Pons (tissue), 1 donor: ENCODE data around the gene CCDC116.
"Not testable (repeated sequence)": the region's sequence is repeated elsewhere in the genome, so short reads cannot be mapped to it uniquely, and the experiment has no call there.

Experiments used
- DNase-seq: peaks from one replicate; pipeline ENCODE4 v3.0.0-alpha.2; 2016; ENCODE audit warnings: low spot score

The CCDC116 gene

DNA sequence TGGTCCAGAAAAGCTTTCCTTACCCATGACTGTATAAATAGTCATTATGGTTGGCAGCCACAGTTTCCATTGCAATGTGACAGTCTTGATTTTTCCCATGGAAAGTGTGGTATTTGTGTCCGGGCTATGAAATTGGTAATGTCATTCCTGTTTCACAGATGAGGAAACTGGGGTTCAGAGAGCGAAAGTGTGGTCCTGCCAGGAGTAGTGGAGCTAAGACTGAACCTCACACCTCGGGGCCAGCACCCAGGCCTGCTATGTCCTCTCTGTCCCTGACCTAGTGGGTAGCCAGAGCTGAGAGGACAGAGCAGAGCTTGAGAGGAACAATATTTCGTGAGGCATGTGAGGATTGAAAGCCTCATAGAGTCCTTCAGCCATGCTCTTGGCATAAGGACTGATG, 1.5 kb upstream of the CCDC116 start:
- DNase-seq: no peak

DNA sequence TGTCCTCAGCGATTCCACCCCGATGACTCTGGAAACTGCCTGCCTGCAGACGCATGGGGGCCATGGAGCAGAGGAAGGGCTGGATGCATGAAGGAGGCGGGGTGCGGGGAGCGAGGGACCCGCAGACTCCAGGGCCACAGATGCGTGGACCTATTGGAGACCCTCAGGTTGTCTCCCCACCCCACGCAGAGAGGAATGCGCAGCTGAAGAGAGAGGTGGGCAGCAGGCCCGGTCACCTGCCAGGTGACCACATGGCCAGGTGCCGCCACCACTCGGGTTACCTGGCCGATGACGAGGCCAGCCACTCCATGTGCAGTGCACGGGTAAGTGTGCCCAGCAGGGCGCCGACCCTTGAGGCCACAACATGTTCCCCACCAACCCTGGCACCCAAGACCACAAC, 371 bp downstream of the CCDC116 start:
- no peak for DNase-seq

DNA sequence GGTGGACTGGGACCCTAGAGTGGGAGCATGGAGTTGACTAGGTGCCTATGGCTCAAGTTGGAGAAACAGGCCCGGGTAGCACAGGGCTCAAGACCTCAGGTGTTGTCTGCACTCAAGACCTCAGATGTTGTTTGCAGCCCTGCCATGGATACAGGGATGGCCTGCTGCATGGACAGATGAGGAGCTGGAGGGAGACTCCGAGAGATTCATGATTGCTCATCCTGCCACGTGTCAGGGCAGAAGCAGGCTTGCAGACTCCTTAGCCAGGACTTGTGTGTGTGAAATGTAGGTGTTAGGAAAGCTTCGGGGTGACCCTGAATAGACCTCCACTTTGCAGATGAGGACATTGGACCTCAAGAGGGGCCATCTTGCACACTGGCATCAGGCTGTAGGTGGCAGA, 921 bp downstream of the CCDC116 start:
- no peak for DNase-seq

DNA sequence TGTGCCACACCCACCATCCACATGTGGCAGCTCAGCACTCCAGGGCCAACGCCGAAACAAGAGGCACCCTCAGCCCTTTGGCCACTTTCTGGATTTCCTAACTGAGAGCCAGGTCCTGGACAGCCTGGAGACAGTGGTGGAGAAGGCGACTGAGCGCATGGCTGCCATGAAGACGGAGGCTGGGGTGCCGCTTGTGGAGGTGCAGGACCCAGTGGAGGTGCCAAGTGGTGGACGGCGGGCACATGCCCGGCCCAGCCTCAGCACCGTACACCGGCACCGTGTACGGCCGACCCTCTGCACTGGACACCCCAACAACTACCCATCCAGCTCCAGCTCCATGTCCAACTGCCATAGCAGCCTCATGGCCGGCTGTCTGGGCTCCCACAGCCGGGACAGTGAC, 1.5 kb downstream of the CCDC116 start:
- DNase-seq: no peak

DNA sequence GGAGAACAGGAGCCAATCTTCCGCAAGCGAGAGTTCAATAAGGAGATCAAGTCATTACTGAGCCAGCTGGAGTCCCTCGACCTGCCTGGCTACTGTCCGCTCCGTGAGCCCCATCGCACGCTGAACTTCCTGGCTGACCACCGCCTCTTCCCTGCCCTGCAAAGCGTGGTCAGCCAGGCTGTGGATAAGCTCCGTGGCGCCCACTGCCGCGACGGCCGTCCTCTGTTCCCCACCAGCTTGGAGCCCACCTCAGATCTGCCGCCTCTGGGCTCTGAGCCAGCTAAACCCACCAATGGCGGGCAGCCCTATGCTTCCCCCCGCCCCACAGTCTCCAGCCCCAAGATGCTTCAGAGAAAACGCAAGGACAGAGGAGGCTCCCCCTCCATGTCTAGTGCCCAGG, 2.3 kb downstream of the CCDC116 start:
- no peak for DNase-seq

DNA sequence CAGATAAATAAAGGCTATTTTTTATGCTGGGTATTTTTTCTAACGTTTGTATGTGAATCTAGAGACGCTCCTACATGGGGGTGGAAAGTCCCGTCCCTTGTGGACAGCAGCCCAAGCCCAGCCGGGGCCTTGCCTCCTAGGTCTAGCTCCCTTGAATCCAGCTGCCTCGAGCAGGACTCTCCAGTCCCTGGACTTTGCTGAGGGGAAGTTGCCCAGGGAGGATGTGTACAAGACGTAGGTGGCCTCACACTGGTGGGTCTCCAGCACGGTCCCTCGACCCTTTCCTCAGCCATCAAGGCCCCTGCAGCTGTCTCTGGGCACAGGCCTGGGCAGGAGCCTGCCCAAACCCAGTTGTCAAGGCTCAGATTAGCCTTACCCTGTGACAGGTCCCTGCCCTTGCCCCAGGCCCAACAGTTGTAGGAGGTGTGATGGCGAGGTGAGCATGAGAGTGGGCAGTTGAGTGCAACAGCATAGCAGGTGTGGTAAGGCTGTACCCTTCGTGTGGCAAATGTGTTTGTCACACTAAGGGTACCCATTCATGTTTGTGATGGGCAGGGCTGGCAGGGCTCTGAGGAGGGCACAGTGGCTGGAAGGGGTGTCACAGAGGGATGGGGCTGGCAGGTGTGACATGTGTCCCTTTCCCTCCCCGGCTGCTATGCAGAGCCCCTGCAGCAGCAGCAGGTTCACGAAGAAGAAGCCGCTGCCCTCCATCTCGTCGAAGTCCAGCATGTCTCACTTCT, 3.4 kb downstream of the CCDC116 start:
- no peak for DNase-seq

DNA sequence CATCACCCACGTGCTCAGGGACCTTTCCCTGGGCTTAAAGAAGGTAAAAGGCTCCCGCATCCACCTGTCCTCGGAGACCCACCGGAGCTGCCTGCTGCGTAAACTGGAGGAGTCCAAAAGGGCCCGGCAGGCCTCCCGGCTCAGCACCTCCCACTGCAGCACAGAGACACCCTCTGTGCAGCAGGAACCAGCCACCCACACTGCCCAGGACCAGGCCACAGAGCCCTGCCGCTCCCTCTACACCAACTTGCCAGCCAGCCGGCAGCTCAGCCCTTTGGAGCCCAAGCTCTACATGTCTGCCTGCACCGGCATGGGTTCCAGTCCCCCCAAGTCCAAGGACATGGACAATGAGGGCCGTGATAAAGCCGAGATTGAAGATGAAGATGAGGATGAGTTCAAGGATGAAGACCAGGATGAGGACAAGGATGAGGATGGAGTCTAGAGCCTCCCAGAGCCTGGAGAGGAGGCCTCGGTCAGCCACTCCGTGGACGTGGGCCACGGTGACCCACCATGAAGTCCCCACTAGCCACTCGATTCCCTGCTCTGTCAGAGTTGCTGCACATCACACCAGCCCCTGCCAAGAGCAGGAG, 4.2 kb downstream of the CCDC116 start:
- no peak for DNase-seq

DNA sequence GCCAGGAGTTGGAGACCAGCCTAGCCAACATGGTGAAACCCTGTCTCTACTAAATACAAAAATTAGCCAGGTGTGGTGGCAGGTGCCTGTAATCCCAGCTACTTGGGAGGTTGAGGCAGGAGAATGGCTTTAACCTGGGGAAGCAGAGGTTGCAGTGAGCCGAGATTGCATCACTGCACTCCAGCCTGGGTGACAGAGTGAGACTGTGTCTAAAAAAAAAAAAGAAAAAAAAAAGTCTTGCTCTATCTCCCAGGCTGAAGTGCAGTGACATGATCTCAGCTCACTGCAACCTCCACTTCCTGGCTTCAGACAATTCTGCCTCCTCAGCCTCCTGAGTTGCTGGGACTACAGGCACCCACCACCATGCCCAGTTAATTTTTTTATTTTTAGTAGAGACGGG, 4.9 kb downstream of the CCDC116 start:
- DNase-seq: not testable (repeated sequence)

DNA sequence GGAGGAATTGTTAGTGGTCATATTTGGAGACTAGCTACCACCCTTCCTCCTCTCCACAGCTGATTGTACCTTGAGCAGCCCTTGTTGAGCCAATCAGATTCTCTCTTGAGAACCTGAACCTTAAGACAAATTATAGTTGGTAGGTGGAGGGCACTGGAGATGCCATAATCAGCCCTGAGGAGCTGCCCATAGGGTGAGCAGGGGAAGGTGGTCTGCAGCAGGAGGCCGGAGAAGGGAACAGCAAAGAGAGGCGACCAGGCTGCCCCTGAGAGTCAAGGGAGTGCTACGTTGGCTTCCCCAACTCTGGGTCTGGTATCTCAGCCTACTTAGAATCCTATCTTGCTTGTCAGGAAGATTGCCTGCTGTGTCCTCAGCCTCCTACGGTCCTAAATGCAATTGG, 6.8 kb downstream of the CCDC116 start:
- no peak for DNase-seq

DNA sequence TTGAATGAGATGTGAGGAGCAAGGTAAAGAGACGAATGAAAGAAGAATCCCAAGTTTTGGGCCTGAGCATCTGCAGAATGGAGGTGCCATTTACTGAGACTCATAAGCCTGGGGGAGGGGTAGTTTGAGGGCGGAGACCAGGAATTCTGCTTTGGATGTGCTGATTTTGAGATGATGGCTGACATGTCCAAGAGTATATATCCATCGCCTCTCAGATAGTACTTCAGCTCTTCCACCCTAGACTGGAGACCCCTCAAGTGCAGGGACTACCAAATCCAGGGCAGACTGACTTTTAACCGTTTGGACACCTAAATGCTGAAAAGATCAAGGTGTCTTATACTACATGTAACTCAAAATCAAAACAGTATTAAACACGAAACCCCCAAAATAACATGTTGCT, 8.2 kb downstream of the CCDC116 start:
- DNase-seq: no peak

DNA sequence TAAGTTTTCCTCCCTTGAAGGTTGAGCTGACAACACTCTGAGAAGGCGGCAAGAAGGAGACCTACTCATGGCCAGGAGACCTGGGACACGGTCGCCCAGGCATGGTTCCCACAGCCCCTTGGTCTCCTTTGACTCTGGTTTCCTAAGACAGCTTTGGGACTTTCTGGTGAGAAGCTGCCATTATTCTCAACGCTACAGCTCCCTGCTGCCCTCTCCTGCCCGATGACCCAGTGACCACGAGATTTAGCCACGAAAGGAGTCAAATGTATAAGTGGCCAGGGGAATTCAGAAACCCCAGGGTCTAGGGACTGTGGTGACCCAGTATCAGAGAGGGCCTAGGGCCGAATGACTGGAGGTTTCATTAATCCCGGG, 8.8 kb downstream of the CCDC116 start:
- DNase-seq: peak; percentile 76

DNA sequence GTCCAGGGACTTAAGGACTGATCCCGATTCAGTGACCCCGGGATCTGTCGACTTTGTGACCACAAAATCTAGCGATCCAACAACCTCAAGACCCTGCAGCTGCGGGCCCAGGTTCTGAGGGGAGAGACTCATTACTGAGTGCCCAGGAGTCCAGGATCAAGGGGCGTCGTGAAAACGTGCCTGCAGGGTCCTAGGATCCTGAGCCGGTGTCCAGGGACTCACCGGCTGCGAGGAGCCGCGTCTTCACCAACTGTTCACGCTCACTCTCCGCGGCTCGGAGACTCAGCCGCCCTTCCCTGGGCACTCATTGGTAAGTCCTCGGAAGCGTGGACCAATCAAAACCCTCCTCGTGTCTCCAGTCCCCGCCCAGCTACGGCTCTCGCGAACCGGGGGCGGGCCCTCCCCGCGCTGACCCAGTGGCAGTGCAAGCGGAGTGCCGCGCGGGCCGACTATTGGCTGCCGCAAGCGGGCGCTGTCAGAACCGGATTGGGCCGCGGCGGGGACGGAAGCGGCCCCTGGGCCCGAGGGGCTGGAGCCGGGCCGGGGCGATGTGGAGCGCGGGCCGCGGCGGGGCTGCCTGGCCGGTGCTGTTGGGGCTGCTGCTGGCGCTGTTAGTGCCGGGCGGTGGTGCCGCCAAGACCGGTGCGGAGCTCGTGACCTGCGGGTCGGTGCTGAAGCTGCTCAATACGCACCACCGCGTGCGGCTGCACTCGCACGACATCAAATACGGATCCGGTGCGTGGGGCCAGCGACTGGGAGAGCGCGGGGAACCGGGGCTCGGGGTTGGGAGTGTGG, 9.4 kb downstream of the CCDC116 start, which contains the start of gene SDF2L1:
TSS of gene SDF2L1 (plus strand) at position 514 of the 795 bp plus-strand sequence. CDS start at position 549, 35 bp downstream.
- peak; percentile 99 for DNase-seq

DNA sequence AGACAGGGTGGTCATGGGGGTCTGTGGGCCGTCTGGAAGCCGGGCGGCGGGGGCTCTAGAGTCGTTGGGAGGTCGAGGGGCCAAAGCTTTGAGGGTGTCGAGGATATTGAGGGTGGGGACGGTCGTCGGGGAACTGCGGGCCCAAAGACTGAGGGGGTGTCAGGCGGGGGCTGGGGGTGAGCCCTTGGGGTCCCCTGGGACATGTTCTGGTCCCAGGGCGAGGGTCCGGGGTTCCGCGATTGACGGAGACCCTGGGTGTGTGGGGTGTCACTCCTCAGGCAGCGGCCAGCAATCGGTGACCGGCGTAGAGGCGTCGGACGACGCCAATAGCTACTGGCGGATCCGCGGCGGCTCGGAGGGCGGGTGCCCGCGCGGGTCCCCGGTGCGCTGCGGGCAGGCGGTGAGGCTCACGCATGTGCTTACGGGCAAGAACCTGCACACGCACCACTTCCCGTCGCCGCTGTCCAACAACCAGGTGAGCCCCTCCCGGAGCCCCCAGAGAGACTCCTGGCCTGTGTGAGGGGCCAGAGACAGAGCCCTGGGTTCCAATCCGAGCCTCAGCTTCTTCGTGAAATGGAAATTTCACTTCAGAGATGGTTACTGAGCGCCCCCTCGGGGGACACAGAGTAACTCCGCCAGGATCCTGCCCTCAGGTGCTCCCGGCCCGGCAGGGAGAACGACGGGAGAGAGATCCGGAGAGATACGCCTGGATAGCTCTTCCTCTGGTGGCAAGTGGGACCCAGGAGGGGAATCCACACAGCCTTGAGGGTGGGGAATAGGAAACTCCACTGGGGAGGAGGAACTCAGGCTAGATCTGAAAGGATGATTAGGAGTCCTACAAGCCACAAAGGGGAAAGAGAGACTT, 10.3 kb downstream of the CCDC116 start:
- DNase-seq: no peak

DNA sequence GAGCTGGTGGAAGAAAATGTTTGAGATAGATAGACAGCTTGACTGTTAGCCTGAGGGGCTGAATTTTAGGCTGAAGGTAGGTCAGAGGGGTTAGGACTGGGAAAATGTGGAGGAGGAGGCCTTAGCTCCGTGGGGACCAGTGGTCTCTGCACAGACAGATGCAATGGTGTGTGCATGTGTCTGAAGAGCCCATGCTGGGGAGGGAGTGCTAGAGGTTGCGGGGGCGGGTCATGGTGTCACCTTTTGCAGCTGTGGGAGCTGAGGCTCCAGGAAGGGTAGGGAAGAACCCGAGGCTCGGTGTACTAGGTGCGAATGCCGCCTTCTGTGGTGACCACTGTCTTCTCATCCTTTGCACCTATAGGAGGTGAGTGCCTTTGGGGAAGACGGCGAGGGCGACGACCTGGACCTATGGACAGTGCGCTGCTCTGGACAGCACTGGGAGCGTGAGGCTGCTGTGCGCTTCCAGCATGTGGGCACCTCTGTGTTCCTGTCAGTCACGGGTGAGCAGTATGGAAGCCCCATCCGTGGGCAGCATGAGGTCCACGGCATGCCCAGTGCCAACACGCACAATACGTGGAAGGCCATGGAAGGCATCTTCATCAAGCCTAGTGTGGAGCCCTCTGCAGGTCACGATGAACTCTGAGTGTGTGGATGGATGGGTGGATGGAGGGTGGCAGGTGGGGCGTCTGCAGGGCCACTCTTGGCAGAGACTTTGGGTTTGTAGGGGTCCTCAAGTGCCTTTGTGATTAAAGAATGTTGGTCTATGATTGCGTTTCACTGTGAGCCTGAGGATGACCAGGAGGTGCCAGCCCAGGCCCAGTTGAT, 11.2 kb downstream of the CCDC116 start:
- DNase-seq: no peak

DNA sequence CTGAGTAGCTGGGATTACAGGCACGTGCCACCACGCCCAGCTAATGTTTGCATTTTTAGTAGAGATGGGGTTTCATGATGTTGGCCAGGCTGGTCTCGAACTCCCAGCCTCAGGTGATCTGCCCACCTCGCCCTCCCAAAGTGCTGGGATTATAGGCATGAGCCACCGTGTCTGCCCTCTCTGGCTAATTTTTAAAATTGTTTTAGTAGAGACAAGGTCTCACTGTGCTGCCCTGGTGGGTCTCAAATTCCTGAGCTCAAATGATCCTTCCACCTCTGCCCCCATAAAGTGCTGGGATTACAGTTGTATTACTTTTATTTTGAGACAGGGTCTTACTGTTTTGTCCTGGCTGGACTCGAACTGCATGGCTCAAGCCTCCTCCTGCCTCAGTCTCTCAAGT, 13.0 kb downstream of the CCDC116 start:
- DNase-seq: not testable (repeated sequence)

DNA sequence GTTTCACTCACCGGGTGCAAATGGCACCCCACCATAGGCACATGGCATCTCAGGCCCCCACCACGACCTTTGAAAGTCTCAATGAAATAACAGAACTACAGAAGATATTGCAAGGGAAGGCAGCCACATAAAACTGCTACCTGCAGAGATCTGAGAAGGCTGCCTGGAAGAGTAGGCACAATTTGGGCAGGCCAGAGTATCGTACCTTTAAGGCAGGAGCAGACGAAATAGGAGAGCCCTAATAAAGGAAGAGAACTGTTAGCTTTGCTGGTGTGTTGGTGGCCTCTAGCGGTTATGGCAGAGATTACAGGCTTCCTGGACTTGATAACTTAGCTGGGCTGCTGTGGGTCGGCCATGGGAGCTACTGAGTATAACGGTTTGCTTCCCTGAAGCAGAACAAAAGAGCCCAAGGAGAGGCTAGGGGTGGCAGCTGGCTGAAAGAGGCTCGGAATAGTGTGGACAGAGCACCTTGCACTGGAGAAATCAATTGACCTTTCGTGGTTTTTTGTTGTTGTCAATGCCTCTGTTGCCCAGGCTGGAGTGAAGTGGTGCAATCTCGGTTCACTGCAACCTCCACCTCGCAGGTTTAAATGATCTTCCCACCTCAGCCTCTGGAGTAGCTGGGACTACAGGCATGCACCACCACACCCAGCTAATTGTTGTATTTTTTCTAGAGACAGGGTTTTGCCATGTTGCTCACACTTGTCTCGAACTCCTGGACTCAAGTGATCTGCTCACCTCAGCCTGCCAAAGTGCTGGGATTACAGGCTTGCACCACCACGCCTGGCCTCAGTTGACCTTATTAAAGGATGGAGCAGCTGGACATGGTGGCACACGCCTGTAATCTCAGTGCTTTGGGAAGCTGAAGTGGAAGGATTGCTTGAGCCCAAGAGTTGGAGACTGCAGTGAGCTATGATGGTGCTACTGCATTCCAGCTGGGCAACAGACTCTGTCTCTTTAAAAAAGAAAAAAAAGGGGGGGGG, 14.3 kb downstream of the CCDC116 start:
- DNase-seq: peak; percentile 82

DNA sequence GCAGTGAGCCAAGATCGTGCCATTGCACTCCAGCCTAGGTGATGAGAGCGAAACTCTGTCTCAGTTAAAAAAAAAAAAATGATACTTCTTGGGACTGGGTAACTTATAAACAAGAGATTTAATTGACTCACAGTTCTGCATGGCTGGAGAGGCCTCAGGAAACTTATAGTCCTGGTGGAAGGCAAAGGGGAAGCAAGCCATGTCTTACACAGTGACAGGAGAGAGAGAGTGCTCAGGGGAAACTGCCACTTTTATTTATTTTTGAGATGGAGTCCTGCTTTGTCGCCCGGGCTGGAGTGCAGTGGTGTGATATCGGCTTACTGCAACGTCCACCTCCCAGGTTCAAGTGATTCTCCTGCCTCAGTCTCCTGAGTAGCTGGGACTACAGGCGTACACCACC, 17.7 kb downstream of the CCDC116 start:
- DNase-seq: no peak

DNA sequence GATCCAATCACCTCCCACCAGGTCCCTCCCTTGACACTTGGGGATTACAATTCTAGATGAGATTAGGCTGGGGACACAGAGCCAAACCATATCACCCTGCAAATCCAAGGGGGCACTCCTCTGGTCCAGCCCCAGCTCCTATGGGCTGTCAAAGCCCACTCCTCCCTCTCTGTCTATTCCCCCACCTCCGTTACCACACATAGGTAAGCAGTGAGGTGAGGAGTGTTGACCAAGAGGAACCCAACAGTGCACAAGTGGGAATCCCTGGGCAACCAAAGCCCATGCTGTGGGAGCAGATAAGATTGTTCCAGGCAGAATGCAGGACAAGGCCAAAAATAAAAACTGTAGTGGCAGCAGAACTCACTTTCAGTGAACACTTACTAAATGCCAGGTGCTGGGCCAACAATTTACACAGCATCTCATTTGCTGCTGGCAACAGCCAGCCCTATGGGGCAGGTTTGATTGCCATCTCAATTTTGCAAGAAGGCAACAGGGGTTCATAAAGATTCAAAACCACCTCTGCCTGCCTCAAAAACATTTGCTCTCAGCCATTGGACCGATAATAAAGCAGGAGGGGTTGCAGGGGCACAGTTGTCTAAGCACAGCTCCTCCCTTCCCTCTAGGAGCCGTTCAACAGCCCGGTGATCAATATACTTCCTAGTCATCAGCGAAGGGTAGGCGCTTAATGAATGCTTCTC, 18.4 kb downstream of the CCDC116 start:
- DNase-seq: no peak

DNA sequence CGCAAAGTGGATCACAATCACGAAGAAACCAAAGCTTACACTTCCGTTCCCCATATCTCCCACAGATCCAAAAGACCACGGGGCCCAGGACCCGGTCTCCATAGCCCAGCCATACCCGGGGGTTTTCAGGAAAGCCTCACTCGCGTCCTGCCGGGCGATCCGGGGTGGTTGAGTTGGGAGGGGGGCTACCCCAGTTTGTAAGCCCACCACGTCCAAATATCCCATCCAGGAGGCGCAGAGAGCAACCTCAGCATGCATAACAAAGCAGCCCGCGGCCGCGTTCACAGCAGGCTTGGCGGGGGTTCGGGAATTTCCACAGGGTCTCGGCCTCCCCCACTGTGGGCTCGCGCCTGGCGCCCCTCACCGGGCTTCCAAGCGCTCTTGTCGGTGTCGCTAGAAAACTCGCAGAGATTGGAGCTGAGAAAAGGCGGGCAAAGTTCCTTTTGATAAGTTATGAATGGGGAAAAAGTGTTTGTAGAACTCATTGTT, 19.0 kb downstream of the CCDC116 start:
- DNase-seq: no peak
